Liver (tissue), 9 donors: ENCODE data around the gene SZT2. TPM values are rescaled to one million over a fixed set of nuclear protein-coding genes. Genes with fewer than 3 reads are reported as not detected.
"Not testable (repeated sequence)": the region's sequence is repeated elsewhere in the genome, so short reads cannot be mapped to it uniquely, and the experiment has no call there.

ENCODE experiments used
- DNase-seq: peaks from one replicate; pipeline ENCODE4 v3.0.0-alpha.2; 2017; ENCODE audit warnings: low spot score
- H3K27ac ChIP-seq, 2 donors: one replicate each; pipeline ENCODE4 v1.7.0; 2013; ENCODE audit warnings: inconsistent platforms in 2 of 2, low read length in 2 of 2, control low read depth in 1 of 2, low read depth in 1 of 2, mild to moderate bottlenecking in 1 of 2
- H3K27me3 ChIP-seq, 4 donors: one replicate each; pipeline versions ENCODE4 v1.6.1 to v1.7.0; 2013; ENCODE audit warnings: low read length in 3 of 4, inconsistent platforms in 1 of 4, mild to moderate bottlenecking in 1 of 4, moderate library complexity in 1 of 4; ENCODE audit not compliant: control insufficient read depth in 4 of 4, insufficient read depth in 4 of 4
- H3K36me3 ChIP-seq, 4 donors: one replicate each; pipeline versions ENCODE4 v1.6.1 to v1.7.0; 2013; ENCODE audit warnings: low read length in 3 of 4, mild to moderate bottlenecking in 3 of 4, low read depth in 1 of 4, moderate library complexity in 1 of 4; ENCODE audit not compliant: control insufficient read depth in 4 of 4, insufficient read depth in 3 of 4
- H3K4me1 ChIP-seq, 4 donors: one replicate each; pipeline versions ENCODE4 v1.6.1 to v1.7.0; 2013; ENCODE audit warnings: low read length in 3 of 4, mild to moderate bottlenecking in 3 of 4, moderate library complexity in 1 of 4; ENCODE audit not compliant: control insufficient read depth in 4 of 4, insufficient read depth in 4 of 4
- H3K4me3 ChIP-seq, 3 donors: one replicate each; pipeline versions ENCODE4 v1.6.1 to v1.7.0; 2013; ENCODE audit warnings: low read length in 3 of 3, control low read depth in 1 of 3, low read depth in 1 of 3, mild to moderate bottlenecking in 1 of 3
- H3K9ac ChIP-seq, 2 donors: one replicate each; pipeline ENCODE4 v1.7.0; 2013; ENCODE audit warnings: low read length in 2 of 2, mild to moderate bottlenecking in 2 of 2, moderate library complexity in 2 of 2, control low read depth in 1 of 2, low read depth in 1 of 2
- H3K9me3 ChIP-seq, 4 donors: one replicate each; pipeline versions ENCODE4 v1.6.1 to v1.7.0; 2013; ENCODE audit warnings: low read length in 3 of 4; ENCODE audit not compliant: control insufficient read depth in 4 of 4
- EGR1 ChIP-seq, 2 donors: IDR thresholded peaks; 2 replicates each; pipeline ENCODE4 v1.6.1; 2016 to 2018; ENCODE audit warnings: antibody characterized with exemption in 2 of 2, low read depth in 2 of 2
- FOXA2 ChIP-seq: IDR thresholded peaks from 2 replicates; pipeline ENCODE4 v1.6.1; 2016; ENCODE audit warnings: antibody characterized with exemption
- GABPA ChIP-seq, 2 donors: IDR thresholded peaks in 1 of 2; conservative IDR thresholded peaks in 1 of 2; 2 replicates each; pipeline ENCODE4 v1.6.1; 2016; ENCODE audit warnings: antibody characterized with exemption in 2 of 2, mild to moderate bottlenecking in 1 of 2, moderate library complexity in 1 of 2
- HNF4G ChIP-seq: IDR thresholded peaks from 2 replicates; pipeline ENCODE4 v1.6.1; 2016; ENCODE audit warnings: antibody characterized with exemption
- NR2F2 ChIP-seq: IDR thresholded peaks from 2 replicates; pipeline ENCODE4 v1.6.1; 2016; ENCODE audit warnings: antibody characterized with exemption
- RAD21 ChIP-seq, 2 donors: IDR thresholded peaks; 2 replicates each; pipeline ENCODE4 v1.6.1; 2016; ENCODE audit warnings: antibody characterized with exemption in 2 of 2, mild to moderate bottlenecking in 2 of 2
- SP1 ChIP-seq: IDR thresholded peaks from 2 replicates; pipeline ENCODE4 v1.6.1; 2018; ENCODE audit warnings: antibody characterized with exemption, mild to moderate bottlenecking
- TAF1 ChIP-seq: conservative IDR thresholded peaks from 2 replicates; pipeline ENCODE4 v1.6.1; 2016; ENCODE audit warnings: antibody characterized with exemption, mild to moderate bottlenecking
- YY1 ChIP-seq: IDR thresholded peaks from 2 replicates; pipeline ENCODE4 v1.6.1; 2016; ENCODE audit warnings: antibody characterized with exemption, mild to moderate bottlenecking
- WGBS: extraction: QIAGEN DNeasy Blood & Tissue Kit; methylation state at CpG from one replicate; pipeline ENCODE4 v1.1.7; 2013; 5-methylcytosine and 5-hydroxymethylcytosine counted together
- polyA plus RNA-seq, 2 donors: library from polyadenylated mRNA; stranded (reverse) in 1 of 2; unstranded in 1 of 2; fragments of 200-250 nt in 1 of 2; fragments of >200 nt in 1 of 2; fragmentation: Nextera tagmentation in 1 of 2; extraction: Ambion mirVana in 1 of 2; gene quantifications; one replicate each; pipeline versions ENCODE4 v1.2.1 to v1.2.3, GENCODE V29; 2013 to 2015
- total RNA-seq, 2 donors: library from RNA; depleted of rRNA; stranded (reverse); fragments of >200 nt; gene quantifications; one replicate each; pipeline ENCODE4 v1.2.3, GENCODE V29; 2014
- TF ChIP-seq, protein P1 (sequence below): IDR thresholded peaks from 2 replicates; pipeline ENCODE4 v1.6.1; 2016; ENCODE audit warnings: antibody characterized with exemption
- TF ChIP-seq, protein P2 (sequence below): IDR thresholded peaks from 2 replicates; pipeline ENCODE4 v1.6.1; 2016; ENCODE audit warnings: antibody characterized with exemption
- TF ChIP-seq, protein P3 (sequence below): IDR thresholded peaks from 2 replicates; pipeline ENCODE4 v1.6.1; 2016; ENCODE audit warnings: antibody characterized with exemption
- TF ChIP-seq, protein P4 (sequence below): IDR thresholded peaks from 2 replicates; pipeline ENCODE4 v1.6.1; 2016; ENCODE audit warnings: antibody characterized with exemption, mild to moderate bottlenecking
- donor health status: healthy.
- donor health status: healthy.
- donor health status: healthy.
- donor health status: healthy.
- donor health status: healthy.

The SZT2 gene
- total and polyA plus RNA-seq, 4 donors: 4.8 to 31.0 (median 11.9) TPM

DNA sequence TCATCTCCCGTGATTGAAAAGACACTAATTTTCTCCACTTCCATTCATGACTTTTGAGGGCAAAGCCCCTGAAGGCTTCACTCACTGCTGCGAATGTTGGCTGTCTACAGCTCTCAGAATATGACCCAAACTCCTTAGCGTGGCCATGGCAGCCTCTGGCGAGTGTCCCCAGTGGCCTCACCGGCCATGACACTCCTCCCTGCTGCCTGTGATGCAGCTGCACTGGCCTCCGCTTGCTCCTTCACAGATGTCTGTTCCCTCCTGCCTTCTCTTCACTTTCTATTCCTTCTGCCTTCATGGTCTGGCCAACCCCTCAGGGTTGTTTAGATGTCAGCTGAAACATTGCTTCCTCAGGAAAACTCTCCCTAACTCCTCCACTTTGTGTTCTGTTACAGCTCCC is 110.2 kb downstream of the SZT2 start:
- Histone ChIP-seq H3K27me3 (no peaks in the 10 kb centered on the region), H3K4me3 (no peak overlapping the region), H3K4me1 (no peaks in the 10 kb centered on the region), H3K27ac (no peak overlapping the region), H3K9ac (no peak overlapping the region), H3K9me3 (no peaks in the 10 kb centered on the region), H3K36me3 (no peaks in the 10 kb centered on the region)
- 90% methylated on average over 6 of the region's 6 CpGs for WGBS
- no peak for TF ChIP-seq SP1
- TF ChIP-seq, protein P1, sequence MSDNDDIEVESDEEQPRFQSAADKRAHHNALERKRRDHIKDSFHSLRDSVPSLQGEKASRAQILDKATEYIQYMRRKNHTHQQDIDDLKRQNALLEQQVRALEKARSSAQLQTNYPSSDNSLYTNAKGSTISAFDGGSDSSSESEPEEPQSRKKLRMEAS: no peak
- TF ChIP-seq, protein P2, sequence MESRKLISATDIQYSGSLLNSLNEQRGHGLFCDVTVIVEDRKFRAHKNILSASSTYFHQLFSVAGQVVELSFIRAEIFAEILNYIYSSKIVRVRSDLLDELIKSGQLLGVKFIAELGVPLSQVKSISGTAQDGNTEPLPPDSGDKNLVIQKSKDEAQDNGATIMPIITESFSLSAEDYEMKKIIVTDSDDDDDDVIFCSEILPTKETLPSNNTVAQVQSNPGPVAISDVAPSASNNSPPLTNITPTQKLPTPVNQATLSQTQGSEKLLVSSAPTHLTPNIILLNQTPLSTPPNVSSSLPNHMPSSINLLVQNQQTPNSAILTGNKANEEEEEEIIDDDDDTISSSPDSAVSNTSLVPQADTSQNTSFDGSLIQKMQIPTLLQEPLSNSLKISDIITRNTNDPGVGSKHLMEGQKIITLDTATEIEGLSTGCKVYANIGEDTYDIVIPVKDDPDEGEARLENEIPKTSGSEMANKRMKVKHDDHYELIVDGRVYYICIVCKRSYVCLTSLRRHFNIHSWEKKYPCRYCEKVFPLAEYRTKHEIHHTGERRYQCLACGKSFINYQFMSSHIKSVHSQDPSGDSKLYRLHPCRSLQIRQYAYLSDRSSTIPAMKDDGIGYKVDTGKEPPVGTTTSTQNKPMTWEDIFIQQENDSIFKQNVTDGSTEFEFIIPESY: no peak
- DNase-seq: no peak

DNA sequence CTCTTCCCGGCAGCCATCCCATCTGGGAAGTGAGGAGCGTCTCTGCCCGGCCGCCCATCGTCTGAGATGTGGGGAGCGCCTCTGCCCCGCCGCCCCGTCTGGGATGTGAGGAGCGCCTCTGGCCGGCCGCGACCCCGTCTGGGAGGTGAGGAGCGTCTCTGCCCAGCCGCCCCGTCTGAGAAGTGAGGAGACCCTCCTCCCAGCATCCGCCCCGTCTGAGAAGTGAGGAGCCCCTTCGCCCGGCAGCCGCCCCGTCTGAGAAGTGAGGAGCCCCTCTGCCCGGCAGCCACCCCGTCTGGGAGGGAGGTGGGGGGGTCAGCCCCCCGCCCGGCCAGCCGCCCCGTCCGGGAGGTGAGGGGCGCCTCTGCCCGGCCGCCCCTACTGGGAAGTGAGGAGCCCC is 112.1 kb downstream of the SZT2 start:
- not testable (repeated sequence) for H3K4me1 ChIP-seq
- 96% methylated on average over 18 of the region's 33 CpGs for WGBS

DNA sequence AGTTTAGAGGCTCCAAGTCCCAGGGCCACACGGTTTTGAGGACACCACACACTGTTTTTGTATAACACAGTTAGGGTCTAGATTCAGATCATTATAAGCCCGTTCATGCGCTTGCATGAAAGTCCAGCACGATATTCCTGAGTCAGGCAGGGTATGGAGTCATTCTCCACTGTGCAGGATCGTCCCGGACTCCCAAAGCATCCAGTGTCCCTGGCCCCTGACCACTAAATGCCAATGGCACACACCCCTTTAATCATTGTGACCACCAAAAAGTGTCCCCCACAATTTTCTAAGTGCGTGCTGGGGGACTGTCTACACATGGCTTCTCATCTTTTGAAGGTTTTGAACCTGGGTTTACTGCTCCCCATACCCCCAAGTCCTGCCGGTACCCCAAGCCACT is 113.8 kb downstream of the SZT2 start:
- 93% methylated on average over 8 of the region's 8 CpGs for WGBS
- no peaks in the 10 kb centered on the region for H3K27me3 ChIP-seq
- no peak overlapping the region for H3K27ac ChIP-seq
- no peaks in the 10 kb centered on the region for H3K9me3 ChIP-seq
- DNase-seq: no peak
- no peak overlapping the region for H3K9ac ChIP-seq
- H3K4me3 ChIP-seq: no peak overlapping the region
- TF ChIP-seq HNF4G (no peak), EGR1 (IDR thresholded peaks at IDR 0.05; ENCODE audit: low read depth in 2 of 2) (no peak), NR2F2 (no peak), RAD21 (IDR thresholded peaks at IDR 0.05) (no peak), TAF1 (no peak), YY1 (no peak), GABPA (IDR thresholded peaks at IDR 0.05 in 1 of 2, conservative IDR thresholded peaks at IDR 0.05 in 1 of 2) (no peak), FOXA2 (no peak)
- TF ChIP-seq, protein P3, sequence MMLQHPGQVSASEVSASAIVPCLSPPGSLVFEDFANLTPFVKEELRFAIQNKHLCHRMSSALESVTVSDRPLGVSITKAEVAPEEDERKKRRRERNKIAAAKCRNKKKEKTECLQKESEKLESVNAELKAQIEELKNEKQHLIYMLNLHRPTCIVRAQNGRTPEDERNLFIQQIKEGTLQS: no peak
- TF ChIP-seq, protein P4, sequence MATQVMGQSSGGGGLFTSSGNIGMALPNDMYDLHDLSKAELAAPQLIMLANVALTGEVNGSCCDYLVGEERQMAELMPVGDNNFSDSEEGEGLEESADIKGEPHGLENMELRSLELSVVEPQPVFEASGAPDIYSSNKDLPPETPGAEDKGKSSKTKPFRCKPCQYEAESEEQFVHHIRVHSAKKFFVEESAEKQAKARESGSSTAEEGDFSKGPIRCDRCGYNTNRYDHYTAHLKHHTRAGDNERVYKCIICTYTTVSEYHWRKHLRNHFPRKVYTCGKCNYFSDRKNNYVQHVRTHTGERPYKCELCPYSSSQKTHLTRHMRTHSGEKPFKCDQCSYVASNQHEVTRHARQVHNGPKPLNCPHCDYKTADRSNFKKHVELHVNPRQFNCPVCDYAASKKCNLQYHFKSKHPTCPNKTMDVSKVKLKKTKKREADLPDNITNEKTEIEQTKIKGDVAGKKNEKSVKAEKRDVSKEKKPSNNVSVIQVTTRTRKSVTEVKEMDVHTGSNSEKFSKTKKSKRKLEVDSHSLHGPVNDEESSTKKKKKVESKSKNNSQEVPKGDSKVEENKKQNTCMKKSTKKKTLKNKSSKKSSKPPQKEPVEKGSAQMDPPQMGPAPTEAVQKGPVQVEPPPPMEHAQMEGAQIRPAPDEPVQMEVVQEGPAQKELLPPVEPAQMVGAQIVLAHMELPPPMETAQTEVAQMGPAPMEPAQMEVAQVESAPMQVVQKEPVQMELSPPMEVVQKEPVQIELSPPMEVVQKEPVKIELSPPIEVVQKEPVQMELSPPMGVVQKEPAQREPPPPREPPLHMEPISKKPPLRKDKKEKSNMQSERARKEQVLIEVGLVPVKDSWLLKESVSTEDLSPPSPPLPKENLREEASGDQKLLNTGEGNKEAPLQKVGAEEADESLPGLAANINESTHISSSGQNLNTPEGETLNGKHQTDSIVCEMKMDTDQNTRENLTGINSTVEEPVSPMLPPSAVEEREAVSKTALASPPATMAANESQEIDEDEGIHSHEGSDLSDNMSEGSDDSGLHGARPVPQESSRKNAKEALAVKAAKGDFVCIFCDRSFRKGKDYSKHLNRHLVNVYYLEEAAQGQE: no peak
- TF ChIP-seq, protein P2: no peak
- H3K4me1 ChIP-seq: no peaks in the 10 kb centered on the region
- H3K36me3 ChIP-seq: no peaks in the 10 kb centered on the region

More for the DNA sequence above, 112.1 kb downstream of the SZT2 start:
- not testable (repeated sequence) for H3K9me3 ChIP-seq, H3K4me3 ChIP-seq, H3K27me3 ChIP-seq, H3K27ac ChIP-seq, H3K36me3 ChIP-seq, H3K9ac ChIP-seq, DNase-seq
